HepG2 (cell line): ENCODE results near the gene MST1R. TPM values are rescaled to one million over a fixed set of nuclear protein-coding genes. Genes with fewer than 3 reads are reported as not detected.

Experiments
- ATAC-seq: fragments of 200-7000 bp; cut with Tn5 transposase; 3 replicates; pipeline ENCODE4 v1.9.1; 2020; ENCODE audit warnings: mild to moderate bottlenecking, moderate library complexity
- BruUV-seq: library from RNA; stranded (reverse); fragments of 400-500 nt; replicated peaks from 2 replicates; lab custom pipeline; 2021; lab: Mats Ljungman, UMichigan
- CTCF ChIA-PET: fragments of 300-600 bp; formaldehyde crosslinking; extraction: SDS; loops from one replicate; lab custom pipeline; 2021; ENCODE audit warnings: low total read pairs, inconsistent platforms, low intra/inter-chr PET ratio; lab: Yijun Ruan, JAX
- POLR2A ChIA-PET: fragments of 350-600 bp; sonication (Branson Sonifier 250); formaldehyde crosslinking; loops from one replicate; lab custom pipeline; 2020; ENCODE audit warnings: antibody characterized with exemption, inconsistent platforms; lab: Yijun Ruan, JAX
- DNase-seq: peaks from one replicate; pipeline ENCODE4 v3.0.0-alpha.2; 2015; ENCODE audit warnings: low spot score
- FAIRE-seq: peaks from 3 replicates; lab custom pipeline; 2011; peaks lifted over from hg19 to GRCh38; lab: Jason Lieb, UNC
- H2AFZ ChIP-seq: one replicate; pipeline ENCODE4 v1.6.1; 2011; ENCODE audit warnings: low read length, inconsistent platforms
- H3K27ac ChIP-seq: fragments of 300-600 bp; 3 replicates; pipeline ENCODE4 v1.8.0; 2011; ENCODE audit warnings: mixed run types, mild to moderate bottlenecking, mixed read lengths, low read length, inconsistent platforms; ENCODE audit not compliant: insufficient read depth; ENCODE audit errors: extremely low read length
- H3K27me3 ChIP-seq, 2 experiments: fragments of 200-600 bp in 1 of 2; 2 replicates in 1 of 2; 3 replicates in 1 of 2; pipeline versions ENCODE4 v1.6.0 to v1.8.0; 2011; ENCODE audit warnings: low read length in 2 of 2, mild to moderate bottlenecking in 2 of 2, moderate library complexity in 2 of 2, inconsistent platforms in 1 of 2; ENCODE audit not compliant: insufficient read depth in 2 of 2, control insufficient read depth in 1 of 2
- H3K36me3 ChIP-seq, 2 experiments: fragments of 200-600 bp in 1 of 2; replicated peaks in 1 of 2; 2 replicates in 1 of 2; 3 replicates in 1 of 2; pipeline versions ENCODE4 v1.5.1 to v1.8.0; 2011; ENCODE audit warnings: low read length in 2 of 2, inconsistent platforms in 1 of 2; ENCODE audit not compliant: insufficient read depth in 2 of 2, control insufficient read depth in 1 of 2
- H3K4me1 ChIP-seq: 2 replicates; pipeline ENCODE4 v1.5.1; 2012; ENCODE audit warnings: low read length, inconsistent platforms; ENCODE audit not compliant: insufficient read depth
- H3K4me2 ChIP-seq: 2 replicates; pipeline ENCODE4 v1.6.0; 2011; ENCODE audit warnings: low read depth, low read length, inconsistent platforms
- H3K4me3 ChIP-seq, 3 experiments: fragments of 200-600 bp in 1 of 3; sonication (generic), shearing (Covaris generic) in 1 of 3; replicated peaks in 1 of 3; 2 replicates each; pipeline ENCODE4 v1.5.1; 2011 to 2016; ENCODE audit warnings: low read length in 3 of 3, inconsistent platforms in 2 of 3, low read depth in 2 of 3, mild to moderate bottlenecking in 2 of 3, control low read depth in 1 of 3, mixed read lengths in 1 of 3; ENCODE audit not compliant: insufficient read depth in 1 of 3
- H3K79me2 ChIP-seq: one replicate; pipeline ENCODE4 v1.6.1; 2011; ENCODE audit warnings: low read length, inconsistent platforms; ENCODE audit not compliant: insufficient read depth
- H3K9ac ChIP-seq: 2 replicates; pipeline ENCODE4 v1.6.0; 2011; ENCODE audit warnings: mild to moderate bottlenecking, low read depth, low read length, inconsistent platforms; ENCODE audit not compliant: insufficient read depth
- H3K9me3 ChIP-seq: 2 replicates; pipeline ENCODE4 v1.5.1; 2012; ENCODE audit warnings: mild to moderate bottlenecking, low read length
- H4K20me1 ChIP-seq: 2 replicates; pipeline ENCODE4 v1.6.0; 2011; ENCODE audit warnings: inconsistent platforms, mild to moderate bottlenecking, low read length, moderate library complexity; ENCODE audit not compliant: insufficient read depth
- DPF2 ChIP-seq: sonication (generic); formaldehyde crosslinking; IDR thresholded peaks from 2 replicates; pipeline ENCODE4 v1.4.0; 2020; ENCODE audit warnings: mild to moderate bottlenecking, low read depth, missing genetic modification reagents, borderline replicate concordance
- ELF4 ChIP-seq: sonication (generic); formaldehyde crosslinking; IDR thresholded peaks from 2 replicates; pipeline ENCODE4 v1.5.0; 2020; ENCODE audit warnings: missing genetic modification reagents, mild to moderate bottlenecking, moderate library complexity, borderline replicate concordance
- JUN ChIP-seq: sonication (generic); formaldehyde crosslinking; IDR thresholded peaks from 2 replicates; pipeline ENCODE4 v1.4.0; 2020; ENCODE audit warnings: mild to moderate bottlenecking, missing genetic modification reagents
- PHB2 ChIP-seq: fragments of 450-650 bp; IDR thresholded peaks from 2 replicates; pipeline ENCODE4 v1.6.1; 2018; ENCODE audit not compliant: partially characterized antibody
- SMAD9 ChIP-seq: sonication (generic); formaldehyde crosslinking; IDR thresholded peaks from 2 replicates; pipeline ENCODE4 v1.5.1; 2020; ENCODE audit warnings: mild to moderate bottlenecking, missing genetic modification reagents
- TEAD2 ChIP-seq: sonication (generic); formaldehyde crosslinking; IDR thresholded peaks from 2 replicates; pipeline ENCODE4 v1.9.0; 2021; ENCODE audit warnings: missing genetic modification reagents
- ZNF142 ChIP-seq: sonication (generic); formaldehyde crosslinking; IDR thresholded peaks from 2 replicates; pipeline ENCODE4 v1.4.0; 2020; ENCODE audit warnings: missing genetic modification reagents
- WGBS: methylation state at CpG from one replicate; pipeline ENCODE4 v1.1.6; 2017; ENCODE audit warnings: low lambda C conversion rate; 5-methylcytosine and 5-hydroxymethylcytosine counted together
- in situ Hi-C: cut with HindIII; loops from 2 replicates; pipeline ENCODE4 v1.10.0; 2017; ENCODE audit warnings: low pct_unique_long_range_greater_than_20kb; ENCODE audit not compliant: extremely low pct_ligation_motif_present
- intact Hi-C: fragments of 100-400 bp; cut with micrococcal nuclease; formaldehyde crosslinking; loops from one replicate; pipeline ENCODE4 v1.10.0; 2022; ENCODE audit not compliant: unreplicated experiment
- polyA plus RNA-seq, 8 experiments: library from polyadenylated mRNA; depleted of rRNA in 3 of 8; stranded (reverse) in 7 of 8; unstranded in 1 of 8; fragments of >200 nt; fragmentation: Illumina TruSeq in 4 of 8; extraction: Trizol in 4 of 8; gene quantifications; 2 replicates each; pipeline versions ENCODE4 v1.2.1 to v1.2.3, GENCODE V29; 2011 to 2016; ENCODE audit warnings: low read depth in 4 of 8, missing spikeins in 1 of 8, mixed read lengths in 1 of 8; ENCODE audit not compliant: insufficient read depth in 1 of 8
- total RNA-seq, 5 experiments: library from RNA; depleted of rRNA; stranded (reverse); fragments of >200 nt; fragmentation: Illumina TruSeq; extraction: Trizol; gene quantifications; 2 replicates each; pipeline ENCODE4 v1.2.3, GENCODE V29; 2016; ENCODE audit warnings: low read depth in 1 of 5
- TF ChIP-seq, protein P1 (sequence below): sonication (generic); formaldehyde crosslinking; IDR thresholded peaks from 2 replicates; pipeline ENCODE4 v1.4.0; 2020; ENCODE audit warnings: mild to moderate bottlenecking, missing genetic modification reagents

MST1R gene
- total and polyA plus RNA-seq, 2 of the 13 experiments (the other 11 are each of a cell fraction or from before 2014, with no cell fraction given) = 0.11 to 0.77 TPM

DNA sequence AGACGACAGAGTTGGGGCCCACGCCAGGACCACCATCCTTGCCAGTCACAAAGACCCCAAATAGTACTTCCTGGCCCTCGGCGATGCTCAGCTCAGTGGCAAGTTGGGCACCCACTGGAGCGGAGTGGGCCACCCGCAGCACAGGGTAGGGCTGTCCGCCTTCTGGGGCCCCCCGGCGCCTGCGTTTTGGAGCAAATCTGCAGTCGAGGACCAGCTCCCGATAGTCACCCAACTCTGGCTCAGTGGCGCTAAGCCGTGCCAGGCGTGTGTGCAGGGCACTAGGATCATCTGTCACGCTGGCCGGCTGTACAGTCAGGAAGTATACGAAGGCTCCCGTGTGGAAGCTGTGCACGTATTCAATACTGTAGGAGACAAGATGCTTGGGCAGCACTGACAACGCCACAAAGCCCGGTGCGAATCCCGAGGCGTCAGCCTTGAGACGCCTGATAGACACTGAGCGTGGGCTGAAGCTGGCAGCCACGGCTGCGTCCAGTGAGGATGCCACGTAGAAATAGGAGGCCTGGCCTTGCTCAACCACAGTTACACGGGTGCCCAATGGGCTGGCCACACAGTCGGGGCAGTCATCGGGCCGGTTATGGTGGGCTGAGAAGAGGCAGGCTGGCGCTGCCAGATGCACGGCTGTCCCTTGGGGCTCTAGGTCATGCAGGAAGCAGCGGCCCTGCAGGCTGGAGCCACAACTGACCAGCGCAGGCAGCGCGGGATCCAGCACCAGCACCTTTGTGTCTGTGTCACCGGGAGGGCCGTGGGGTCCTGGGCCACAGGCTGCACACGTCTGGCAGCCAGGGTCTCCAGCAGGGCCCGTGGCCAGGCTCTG lies 945 bp downstream of the MST1R start (continued):
- TF ChIP-seq ELF4 (CRISPR knock-in tag) (no peak), JUN (no peak), PHB2 (no peak)
- TF ChIP-seq, all 625 proteins: peak for 0

- WGBS = 7% methylated on average over 8 of the region's 11 CpGs
- ATAC-seq (no peak), FAIRE-seq (no peak), DNase-seq (no peak)
- in situ Hi-C loops = loop anchor here (10.0 kb wide), 1 partner anchor 97 kb away; the partner anchor contains the start of gene INKA1
- Histone ChIP-seq H3K9ac (no peak overlapping the region), H2AFZ (no peak overlapping the region), H3K79me2 (no peaks in the 10 kb centered on the region), H3K9me3 (no peaks in the 10 kb centered on the region), H4K20me1 (no peaks in the 10 kb centered on the region), H3K27ac (no peak overlapping the region), H3K4me2 (peak overlapping the region; percentile 39; the same call in 1 of the 2 replicates), H3K4me3 (no peak overlapping the region), H3K27me3 (0 out of 5 replicates have a peak, but pooled peaks cover 0 to 1% of the 10 kb centered on the region in 2 experiments), H3K36me3 (no peaks in the 10 kb centered on the region), H3K4me1 (peaks cover 45% of the 10 kb centered on the region)
- CTCF ChIA-PET = no interaction called here
- intact Hi-C loops = loop anchor here (2.0 kb wide), 1 partner anchor 29 kb away; no protein-coding TSS in a partner anchor
- no TSS peak for BruUV-seq
- POLR2A ChIA-PET = interaction anchor here (0.6 to 1.5 kb wide), 4 partner anchors 34 to 370 kb away, joined by 3 read pairs; partner anchors contain the start of genes INKA1 and RBM6
- TF ChIP-seq ZNF142 (CRISPR knock-in tag) (no peak), SMAD9 (CRISPR knock-in tag) (no peak), DPF2 (CRISPR knock-in tag) (no peak), TEAD2 (no peak)
- TF ChIP-seq, protein P1, sequence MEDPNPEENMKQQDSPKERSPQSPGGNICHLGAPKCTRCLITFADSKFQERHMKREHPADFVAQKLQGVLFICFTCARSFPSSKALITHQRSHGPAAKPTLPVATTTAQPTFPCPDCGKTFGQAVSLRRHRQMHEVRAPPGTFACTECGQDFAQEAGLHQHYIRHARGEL (CRISPR knock-in tag) = no peak
Observed at GRCh38 chr3:49901366-49902339, 2.0 kb downstream of the MST1R start.
